Measurements from ENCODE around the gene CRABP2.
A peak's percentile ranks its signal among the peaks of the same experiment; 100 is the strongest.

Gene CRABP2

GRCh38 chr1:156659661-156659987 lies 45.8 kb downstream of the CRABP2 start:
- Mint-ChIP-seq H3K4me3 (peak overlapping the region; percentile 91), H3K36me3 (ENCODE audit: low read depth) (no peaks in the 10 kb centered on the region), H3K9me3 (no peaks in the 10 kb centered on the region), H3K27ac (peak overlapping the region; percentile 72), H3K27me3 (ENCODE audit: low read depth) (peaks cover 34% of the 10 kb centered on the region), H3K4me1 (ENCODE audit: low read depth) (peaks cover 43% of the 10 kb centered on the region)
- DNase-seq (ENCODE audit: low spot score): no peak

DNA sequence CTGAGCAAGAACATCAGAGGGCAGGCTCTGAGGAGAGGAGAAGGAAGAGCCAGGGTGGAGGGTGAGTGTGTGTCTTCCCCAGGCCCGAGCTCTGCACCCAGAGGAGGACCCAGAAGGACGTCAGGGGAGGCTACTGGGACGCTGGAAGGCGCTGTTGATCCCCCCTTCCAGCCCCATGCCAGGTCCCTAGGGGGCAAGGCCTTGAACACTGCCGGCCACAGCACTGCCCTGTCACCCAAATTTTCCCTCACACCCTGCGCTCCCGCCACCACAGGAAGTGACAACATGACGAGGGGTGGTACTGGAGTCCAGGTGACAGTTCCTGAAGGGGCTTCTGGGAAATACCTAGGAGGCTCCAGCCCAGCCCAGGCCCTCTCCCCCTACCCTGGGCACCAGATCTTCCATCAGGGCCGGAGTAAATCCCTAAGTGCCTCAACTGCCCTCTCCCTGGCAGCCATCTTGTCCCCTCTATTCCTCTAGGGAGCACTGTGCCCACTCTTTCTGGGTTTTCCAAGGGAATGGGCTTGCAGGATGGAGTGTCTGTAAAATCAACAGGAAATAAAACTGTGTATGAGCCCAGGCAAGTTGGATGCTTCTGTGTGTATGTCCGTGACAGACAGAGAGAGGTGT lies 46.3 kb downstream of the CRABP2 start:
- H3K36me3 Mint-ChIP-seq (ENCODE audit: low read depth): no peaks in the 10 kb centered on the region
- DNase-seq (ENCODE audit: low spot score): no peak
- H3K27ac Mint-ChIP-seq: no peak overlapping the region
- H3K4me1 Mint-ChIP-seq (ENCODE audit: low read depth): peaks cover 41% of the 10 kb centered on the region
- no peaks in the 10 kb centered on the region for H3K9me3 Mint-ChIP-seq
- H3K4me3 Mint-ChIP-seq: peak overlapping the region; percentile 91
- peaks cover 39% of the 10 kb centered on the region for H3K27me3 Mint-ChIP-seq (ENCODE audit: low read depth)

- H3K9me3 Mint-ChIP-seq: no peaks in the 10 kb centered on the region
- no peak overlapping the region for H3K4me3 Mint-ChIP-seq
- no peak overlapping the region for H3K27ac Mint-ChIP-seq
- DNase-seq (ENCODE audit: low spot score): no peak
- peaks cover 41% of the 10 kb centered on the region for H3K4me1 Mint-ChIP-seq (ENCODE audit: low read depth)
- no peaks in the 10 kb centered on the region for H3K36me3 Mint-ChIP-seq (ENCODE audit: low read depth)
- peaks cover 37% of the 10 kb centered on the region for H3K27me3 Mint-ChIP-seq (ENCODE audit: low read depth)
Observed at GRCh38 chr1:156658496-156658895, 46.9 kb downstream of the CRABP2 start.

DNA sequence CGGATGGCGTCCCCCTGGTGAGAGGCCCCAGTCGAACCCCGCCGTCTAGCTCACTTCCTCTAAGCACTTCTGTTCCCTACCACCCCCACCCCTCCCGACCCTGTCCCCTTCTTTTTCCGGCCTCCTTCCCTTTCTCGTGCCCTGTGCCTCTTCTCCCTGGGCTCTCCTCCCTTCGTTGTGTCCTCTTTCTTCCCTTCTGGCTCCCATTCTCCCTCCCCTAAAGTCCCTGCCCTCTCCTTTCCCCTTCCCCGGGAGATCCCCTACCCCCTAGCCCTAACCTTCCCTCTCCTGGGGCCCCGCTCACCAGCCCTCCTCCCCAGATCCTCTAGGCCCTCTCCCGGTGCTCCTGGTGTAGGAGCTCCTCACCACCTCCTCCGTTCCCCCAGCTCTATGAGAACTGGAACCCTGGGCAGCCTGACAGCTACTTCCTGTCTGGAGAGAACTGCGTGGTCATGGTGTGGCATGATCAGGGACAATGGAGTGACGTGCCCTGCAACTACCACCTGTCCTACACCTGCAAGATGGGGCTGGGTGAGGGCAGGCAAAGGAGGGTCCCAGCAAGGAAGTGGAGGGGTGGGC lies 47.6 kb downstream of the CRABP2 start:
- no peaks in the 10 kb centered on the region for H3K9me3 Mint-ChIP-seq
- H3K4me3 Mint-ChIP-seq: peak overlapping the region; percentile 65
- H3K27me3 Mint-ChIP-seq (ENCODE audit: low read depth): peaks cover 37% of the 10 kb centered on the region
- H3K27ac Mint-ChIP-seq: no peak overlapping the region
- peaks cover 39% of the 10 kb centered on the region for H3K4me1 Mint-ChIP-seq (ENCODE audit: low read depth)
- no peaks in the 10 kb centered on the region for H3K36me3 Mint-ChIP-seq (ENCODE audit: low read depth)
- DNase-seq (ENCODE audit: low spot score): no peak

- peaks cover 35% of the 10 kb centered on the region for H3K4me1 Mint-ChIP-seq (ENCODE audit: low read depth)
- peak overlapping the region; percentile 65 for H3K4me3 Mint-ChIP-seq
- H3K36me3 Mint-ChIP-seq (ENCODE audit: low read depth): no peaks in the 10 kb centered on the region
- no peaks in the 10 kb centered on the region for H3K9me3 Mint-ChIP-seq
- peak; percentile 64 for DNase-seq (ENCODE audit: low spot score)
- H3K27me3 Mint-ChIP-seq (ENCODE audit: low read depth): peaks cover 37% of the 10 kb centered on the region
- no peak overlapping the region for H3K27ac Mint-ChIP-seq
Observed at GRCh38 chr1:156656806-156657740, 48.3 kb downstream of the CRABP2 start.

DNA sequence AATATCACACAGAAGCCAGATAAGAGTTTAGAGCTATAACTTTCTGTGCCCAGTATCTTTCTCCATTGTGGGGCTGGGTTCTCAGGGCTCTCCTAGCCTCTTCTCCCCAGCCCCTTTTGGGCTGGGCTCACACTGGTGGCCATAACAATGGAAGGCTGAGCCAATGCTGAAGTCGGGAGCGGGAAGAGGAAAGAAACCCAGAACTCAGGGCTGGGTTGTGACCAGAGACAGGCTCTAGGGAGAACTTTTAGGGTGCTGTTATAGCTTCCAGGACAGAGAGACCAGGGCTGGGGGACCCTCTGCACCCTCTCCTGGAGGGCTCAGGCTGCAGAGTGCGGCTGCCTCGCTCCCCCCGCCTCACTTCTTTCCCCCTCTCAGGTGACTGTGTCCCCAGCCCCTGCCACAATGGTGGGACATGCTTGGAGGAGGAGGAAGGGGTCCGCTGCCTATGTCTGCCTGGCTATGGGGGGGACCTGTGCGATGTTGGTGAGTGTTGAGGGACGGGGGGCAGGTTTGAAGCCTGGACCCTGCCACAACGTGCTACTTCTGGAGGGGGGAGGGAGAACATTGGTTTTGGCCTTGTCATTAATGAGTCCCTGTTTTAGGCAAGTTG lies 49.4 kb downstream of the CRABP2 start:
- peaks cover 27% of the 10 kb centered on the region for H3K4me1 Mint-ChIP-seq (ENCODE audit: low read depth)
- DNase-seq (ENCODE audit: low spot score): no peak
- no peak overlapping the region for H3K27ac Mint-ChIP-seq
- H3K4me3 Mint-ChIP-seq: no peak overlapping the region
- no peaks in the 10 kb centered on the region for H3K36me3 Mint-ChIP-seq (ENCODE audit: low read depth)
- H3K9me3 Mint-ChIP-seq: no peaks in the 10 kb centered on the region
- peaks cover 37% of the 10 kb centered on the region for H3K27me3 Mint-ChIP-seq (ENCODE audit: low read depth)

- Mint-ChIP-seq H3K27ac (no peak overlapping the region), H3K36me3 (ENCODE audit: low read depth) (no peaks in the 10 kb centered on the region), H3K4me1 (ENCODE audit: low read depth) (peaks cover 22% of the 10 kb centered on the region), H3K4me3 (no peak overlapping the region), H3K9me3 (no peaks in the 10 kb centered on the region), H3K27me3 (ENCODE audit: low read depth) (peaks cover 37% of the 10 kb centered on the region)
- no peak for DNase-seq (ENCODE audit: low spot score)
Observed at GRCh38 chr1:156655151-156655903, 50.1 kb downstream of the CRABP2 start.

DNA sequence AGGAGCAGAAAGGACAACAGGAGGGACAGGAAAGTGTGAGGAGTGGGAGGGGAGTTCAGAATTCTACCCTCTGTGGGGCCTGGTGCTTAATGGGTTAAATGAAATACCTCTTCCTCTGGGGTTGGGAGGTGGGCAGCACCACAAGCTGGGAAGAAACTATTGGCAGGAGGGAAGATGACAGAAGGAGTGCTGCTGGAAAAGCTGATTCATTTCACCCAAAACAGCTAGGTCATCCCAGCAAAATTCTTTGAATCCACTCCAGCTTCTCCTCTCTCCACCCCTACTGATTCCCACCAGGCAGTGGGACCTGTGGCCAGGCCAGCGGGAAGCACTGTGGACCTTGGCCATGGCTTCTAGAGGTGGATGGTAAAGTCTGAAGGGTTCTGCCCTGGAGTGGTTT lies 50.7 kb downstream of the CRABP2 start:
- Mint-ChIP-seq H3K9me3 (no peaks in the 10 kb centered on the region), H3K4me3 (no peak overlapping the region), H3K27ac (no peak overlapping the region), H3K4me1 (ENCODE audit: low read depth) (peaks cover 17% of the 10 kb centered on the region), H3K27me3 (ENCODE audit: low read depth) (peaks cover 41% of the 10 kb centered on the region), H3K36me3 (ENCODE audit: low read depth) (no peaks in the 10 kb centered on the region)
- no peak for DNase-seq (ENCODE audit: low spot score)

- no peak for DNase-seq (ENCODE audit: low spot score)
- Mint-ChIP-seq H3K27ac (no peak overlapping the region), H3K4me3 (no peak overlapping the region), H3K9me3 (no peaks in the 10 kb centered on the region), H3K27me3 (ENCODE audit: low read depth) (peaks cover 51% of the 10 kb centered on the region), H3K4me1 (ENCODE audit: low read depth) (peaks cover 10% of the 10 kb centered on the region), H3K36me3 (ENCODE audit: low read depth) (no peaks in the 10 kb centered on the region)
Observed at GRCh38 chr1:156652992-156653355, 52.4 kb downstream of the CRABP2 start.

DNA sequence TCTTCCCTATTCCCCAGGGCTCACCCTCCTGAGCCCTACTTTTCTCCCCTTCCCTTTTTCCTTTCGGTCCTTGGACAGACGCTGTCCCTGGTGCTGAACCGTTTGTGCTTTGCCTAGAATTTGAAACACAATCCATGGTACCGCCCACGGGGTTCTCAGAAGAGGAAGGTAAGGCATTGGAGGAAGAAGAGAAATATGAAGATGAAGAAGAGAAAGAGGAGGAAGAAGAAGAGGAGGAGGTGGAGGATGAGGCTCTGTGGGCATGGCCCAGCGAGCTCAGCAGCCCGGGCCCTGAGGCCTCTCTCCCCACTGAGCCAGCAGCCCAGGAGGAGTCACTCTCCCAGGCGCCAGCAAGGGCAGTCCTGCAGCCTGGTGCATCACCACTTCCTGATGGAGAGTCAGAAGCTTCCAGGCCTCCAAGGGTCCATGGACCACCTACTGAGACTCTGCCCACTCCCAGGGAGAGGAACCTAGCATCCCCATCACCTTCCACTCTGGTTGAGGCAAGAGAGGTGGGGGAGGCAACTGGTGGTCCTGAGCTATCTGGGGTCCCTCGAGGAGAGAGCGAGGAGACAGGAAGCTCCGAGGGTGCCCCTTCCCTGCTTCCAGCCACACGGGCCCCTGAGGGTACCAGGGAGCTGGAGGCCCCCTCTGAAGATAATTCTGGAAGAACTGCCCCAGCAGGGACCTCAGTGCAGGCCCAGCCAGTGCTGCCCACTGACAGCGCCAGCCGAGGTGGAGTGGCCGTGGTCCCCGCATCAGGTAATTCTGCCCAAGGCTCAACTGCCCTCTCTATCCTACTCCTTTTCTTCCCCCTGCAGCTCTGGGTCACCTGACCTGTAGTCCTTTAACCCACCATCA lies 53.0 kb downstream of the CRABP2 start:
- H3K4me3 Mint-ChIP-seq: no peak overlapping the region
- H3K9me3 Mint-ChIP-seq: no peaks in the 10 kb centered on the region
- DNase-seq (ENCODE audit: low spot score): no peak
- no peaks in the 10 kb centered on the region for H3K36me3 Mint-ChIP-seq (ENCODE audit: low read depth)
- H3K27ac Mint-ChIP-seq: no peak overlapping the region
- peaks cover 3% of the 10 kb centered on the region for H3K4me1 Mint-ChIP-seq (ENCODE audit: low read depth)
- peaks cover 53% of the 10 kb centered on the region for H3K27me3 Mint-ChIP-seq (ENCODE audit: low read depth)

Measured in T-helper 2 cell treated with Interferon-gamma antibody and Interleukin-4, amounts not matched to agents 5 μg/mL and 100 μg/mL, for 36 hours (primary cell).